Measurements from ENCODE around the gene SAMD4B.

GRCh38 chr19:39430675-39431593, 88.7 kb downstream of the SAMD4B start:
- TF ChIP-seq CTCF (IDR thresholded peaks at IDR 0.05; ENCODE audit: low read length) (no peak), EZH2 (IDR thresholded peaks at IDR 0.05; ENCODE audit: borderline replicate concordance, low read length) (no peak)
